Liver (tissue), 9 donors: ENCODE results near the gene STARD3NL. TPM values are rescaled to one million over a fixed set of nuclear protein-coding genes. Genes with fewer than 3 reads are reported as not detected.
"Not testable (repeated sequence)": the region's sequence is repeated elsewhere in the genome, so short reads cannot be mapped to it uniquely, and the experiment has no call there.

ENCODE experiments used
- DNase-seq: peaks from one replicate; pipeline ENCODE4 v3.0.0-alpha.2; 2017; ENCODE audit warnings: low spot score
- H3K27ac ChIP-seq, 2 donors: one replicate each; pipeline ENCODE4 v1.7.0; 2013; ENCODE audit warnings: inconsistent platforms in 2 of 2, low read length in 2 of 2, control low read depth in 1 of 2, low read depth in 1 of 2, mild to moderate bottlenecking in 1 of 2
- H3K27me3 ChIP-seq, 4 donors: one replicate each; pipeline versions ENCODE4 v1.6.1 to v1.7.0; 2013; ENCODE audit warnings: low read length in 3 of 4, inconsistent platforms in 1 of 4, mild to moderate bottlenecking in 1 of 4, moderate library complexity in 1 of 4; ENCODE audit not compliant: control insufficient read depth in 4 of 4, insufficient read depth in 4 of 4
- H3K36me3 ChIP-seq, 4 donors: one replicate each; pipeline versions ENCODE4 v1.6.1 to v1.7.0; 2013; ENCODE audit warnings: low read length in 3 of 4, mild to moderate bottlenecking in 3 of 4, low read depth in 1 of 4, moderate library complexity in 1 of 4; ENCODE audit not compliant: control insufficient read depth in 4 of 4, insufficient read depth in 3 of 4
- H3K4me1 ChIP-seq, 4 donors: one replicate each; pipeline versions ENCODE4 v1.6.1 to v1.7.0; 2013; ENCODE audit warnings: low read length in 3 of 4, mild to moderate bottlenecking in 3 of 4, moderate library complexity in 1 of 4; ENCODE audit not compliant: control insufficient read depth in 4 of 4, insufficient read depth in 4 of 4
- H3K4me3 ChIP-seq, 3 donors: one replicate each; pipeline versions ENCODE4 v1.6.1 to v1.7.0; 2013; ENCODE audit warnings: low read length in 3 of 3, control low read depth in 1 of 3, low read depth in 1 of 3, mild to moderate bottlenecking in 1 of 3
- H3K9ac ChIP-seq, 2 donors: one replicate each; pipeline ENCODE4 v1.7.0; 2013; ENCODE audit warnings: low read length in 2 of 2, mild to moderate bottlenecking in 2 of 2, moderate library complexity in 2 of 2, control low read depth in 1 of 2, low read depth in 1 of 2
- H3K9me3 ChIP-seq, 4 donors: one replicate each; pipeline versions ENCODE4 v1.6.1 to v1.7.0; 2013; ENCODE audit warnings: low read length in 3 of 4; ENCODE audit not compliant: control insufficient read depth in 4 of 4
- ATF3 ChIP-seq: IDR thresholded peaks from 2 replicates; pipeline ENCODE4 v1.6.1; 2016; ENCODE audit warnings: antibody characterized with exemption
- CTCF ChIP-seq: fragments of 150-350 bp; IDR thresholded peaks from 2 replicates; pipeline ENCODE4 v1.5.1; 2017; ENCODE audit warnings: improper control_type of control experiment, low read depth, low read length; ENCODE audit not compliant: missing input control
- EGR1 ChIP-seq, 2 donors: IDR thresholded peaks; 2 replicates each; pipeline ENCODE4 v1.6.1; 2016 to 2018; ENCODE audit warnings: antibody characterized with exemption in 2 of 2, low read depth in 2 of 2
- FOXA1 ChIP-seq: IDR thresholded peaks from 2 replicates; pipeline ENCODE4 v1.6.1; 2016; ENCODE audit warnings: antibody characterized with exemption
- FOXA2 ChIP-seq: IDR thresholded peaks from 2 replicates; pipeline ENCODE4 v1.6.1; 2016; ENCODE audit warnings: antibody characterized with exemption
- GABPA ChIP-seq, 2 donors: IDR thresholded peaks in 1 of 2; conservative IDR thresholded peaks in 1 of 2; 2 replicates each; pipeline ENCODE4 v1.6.1; 2016; ENCODE audit warnings: antibody characterized with exemption in 2 of 2, mild to moderate bottlenecking in 1 of 2, moderate library complexity in 1 of 2
- HNF4A ChIP-seq, 2 donors: conservative IDR thresholded peaks; 2 replicates each; pipeline ENCODE4 v1.6.1; 2016; ENCODE audit warnings: antibody characterized with exemption in 2 of 2, mild to moderate bottlenecking in 2 of 2
- HNF4G ChIP-seq: IDR thresholded peaks from 2 replicates; pipeline ENCODE4 v1.6.1; 2016; ENCODE audit warnings: antibody characterized with exemption
- JUND ChIP-seq, 2 donors: IDR thresholded peaks; 2 replicates each; pipeline ENCODE4 v1.6.1; 2016; ENCODE audit warnings: antibody characterized with exemption in 2 of 2
- MAX ChIP-seq: IDR thresholded peaks from 2 replicates; pipeline ENCODE4 v1.6.1; 2016; ENCODE audit warnings: antibody characterized with exemption
- NR2F2 ChIP-seq: IDR thresholded peaks from 2 replicates; pipeline ENCODE4 v1.6.1; 2016; ENCODE audit warnings: antibody characterized with exemption
- RAD21 ChIP-seq, 2 donors: IDR thresholded peaks; 2 replicates each; pipeline ENCODE4 v1.6.1; 2016; ENCODE audit warnings: antibody characterized with exemption in 2 of 2, mild to moderate bottlenecking in 2 of 2
- REST ChIP-seq: IDR thresholded peaks from 2 replicates; pipeline ENCODE4 v1.6.1; 2016; ENCODE audit warnings: antibody characterized with exemption, mild to moderate bottlenecking
- RXRA ChIP-seq, 2 donors: IDR thresholded peaks; 2 replicates each; pipeline ENCODE4 v1.6.1; 2017 to 2018; ENCODE audit warnings: antibody characterized with exemption in 2 of 2, mild to moderate bottlenecking in 1 of 2
- SP1 ChIP-seq: IDR thresholded peaks from 2 replicates; pipeline ENCODE4 v1.6.1; 2018; ENCODE audit warnings: antibody characterized with exemption, mild to moderate bottlenecking
- TAF1 ChIP-seq: conservative IDR thresholded peaks from 2 replicates; pipeline ENCODE4 v1.6.1; 2016; ENCODE audit warnings: antibody characterized with exemption, mild to moderate bottlenecking
- YY1 ChIP-seq: IDR thresholded peaks from 2 replicates; pipeline ENCODE4 v1.6.1; 2016; ENCODE audit warnings: antibody characterized with exemption, mild to moderate bottlenecking
- WGBS: extraction: QIAGEN DNeasy Blood & Tissue Kit; methylation state at CpG from one replicate; pipeline ENCODE4 v1.1.7; 2013; 5-methylcytosine and 5-hydroxymethylcytosine counted together
- polyA plus RNA-seq, 2 donors: library from polyadenylated mRNA; stranded (reverse) in 1 of 2; unstranded in 1 of 2; fragments of 200-250 nt in 1 of 2; fragments of >200 nt in 1 of 2; fragmentation: Nextera tagmentation in 1 of 2; extraction: Ambion mirVana in 1 of 2; gene quantifications; one replicate each; pipeline versions ENCODE4 v1.2.1 to v1.2.3, GENCODE V29; 2013 to 2015
- total RNA-seq, 2 donors: library from RNA; depleted of rRNA; stranded (reverse); fragments of >200 nt; gene quantifications; one replicate each; pipeline ENCODE4 v1.2.3, GENCODE V29; 2014
- donor health status: healthy.
- donor health status: healthy.
- donor health status: healthy.
- donor health status: healthy.
- donor health status: healthy.

Gene STARD3NL
- total and polyA plus RNA-seq, 4 donors, result 9.1 to 25.1 (median 10.2) TPM

- Histone ChIP-seq H3K27me3 (no peaks in the 10 kb centered on the region), H3K9ac (no peak overlapping the region), H3K4me1 (no peaks in the 10 kb centered on the region), H3K27ac (no peak overlapping the region), H3K4me3 (no peak overlapping the region), H3K9me3 (no peaks in the 10 kb centered on the region), H3K36me3 (no peaks in the 10 kb centered on the region)
- TF ChIP-seq FOXA1 (no peak), EGR1 (IDR thresholded peaks at IDR 0.05; ENCODE audit: low read depth in 2 of 2) (no peak), GABPA (IDR thresholded peaks at IDR 0.05 in 1 of 2, conservative IDR thresholded peaks at IDR 0.05 in 1 of 2) (no peak), MAX (no peak), RXRA (IDR thresholded peaks at IDR 0.05) (no peak), CTCF (no peak), NR2F2 (no peak), HNF4G (no peak), JUND (IDR thresholded peaks at IDR 0.05) (no peak), HNF4A (conservative IDR thresholded peaks at IDR 0.05) (no peak), RAD21 (IDR thresholded peaks at IDR 0.05) (no peak), YY1 (no peak), ATF3 (no peak)
- no peak for DNase-seq
- WGBS, result 65% methylated on average over 3 of the region's 3 CpGs
Measured at GRCh38 chr7:38241071-38241470, 63.0 kb downstream of the STARD3NL start.

GRCh38 chr7:38242814-38243213 is 64.8 kb downstream of the STARD3NL start:
- DNase-seq, result no peak
- Histone ChIP-seq H3K9ac (no peak overlapping the region), H3K4me1 (no peaks in the 10 kb centered on the region), H3K9me3 (no peaks in the 10 kb centered on the region), H3K27ac (no peak overlapping the region), H3K36me3 (no peaks in the 10 kb centered on the region), H3K4me3 (no peak overlapping the region), H3K27me3 (no peaks in the 10 kb centered on the region)
- no peak for TF ChIP-seq NR2F2
- no peak for TF ChIP-seq HNF4G
- no peak for TF ChIP-seq TAF1
- no peak for TF ChIP-seq SP1
- TF ChIP-seq MAX, result no peak
- TF ChIP-seq FOXA2, result no peak
- no peak for TF ChIP-seq REST
- TF ChIP-seq YY1, result no peak
- TF ChIP-seq RXRA (IDR thresholded peaks at IDR 0.05), result no peak
- no peak for TF ChIP-seq CTCF
- no peak for TF ChIP-seq EGR1 (IDR thresholded peaks at IDR 0.05; ENCODE audit: low read depth in 2 of 2)
- no peak for TF ChIP-seq FOXA1
- 88% methylated on average over 6 of the region's 6 CpGs for WGBS

- not testable (repeated sequence) for H3K9me3 ChIP-seq, H3K4me3 ChIP-seq
- WGBS, result 57% methylated on average over 5 of the region's 5 CpGs
Measured at GRCh38 chr7:38243345-38243744, 65.3 kb downstream of the STARD3NL start.

More at GRCh38 chr7:38243345-38243744, 65.3 kb downstream of the STARD3NL start:
- not testable (repeated sequence) for DNase-seq, H3K36me3 ChIP-seq, H3K9ac ChIP-seq, H3K4me1 ChIP-seq, H3K27ac ChIP-seq, H3K27me3 ChIP-seq
